Heart left ventricle (tissue), 16 donors: Measurements from ENCODE around the gene KCNJ9. TPM values are rescaled to one million over a fixed set of nuclear protein-coding genes. Genes with fewer than 3 reads are reported as not detected.
"Not testable (repeated sequence)": the region's sequence is repeated elsewhere in the genome, so short reads cannot be mapped to it uniquely, and the experiment has no call there.

Experiments
- ATAC-seq, 4 donors: fragments of 200-7000 bp; cut with Tn5 transposase; one replicate each; pipeline ENCODE4 v1.9.1; 2020 to 2022; ENCODE audit warnings: moderate library complexity in 4 of 4, mild to moderate bottlenecking in 3 of 4, moderate number of reproducible peaks in 1 of 4
- DNase-seq, 5 donors: peaks; one replicate each; pipeline ENCODE4 v3.0.0-alpha.2; 2020
- H3K27ac ChIP-seq, 12 donors: fragments of 200-600 bp; sonication (generic) in 4 of 12; one replicate each; pipeline versions ENCODE4 v1.5.0 to v1.8.0; 2016 to 2022; ENCODE audit warnings: mild to moderate bottlenecking in 2 of 12
- H3K27me3 ChIP-seq, 9 donors: fragments of 200-600 bp; sonication (generic) in 2 of 9; one replicate each; pipeline versions ENCODE4 v1.5.1 to v1.8.0; 2016 to 2022; ENCODE audit warnings: mild to moderate bottlenecking in 3 of 9
- H3K36me3 ChIP-seq, 9 donors: fragments of 200-600 bp; sonication (generic) in 2 of 9; one replicate each; pipeline versions ENCODE4 v1.5.0 to v1.8.0; 2018 to 2022; ENCODE audit warnings: mild to moderate bottlenecking in 2 of 9
- H3K4me1 ChIP-seq, 12 donors: fragments of 200-600 bp; sonication (generic) in 4 of 12; one replicate each; pipeline versions ENCODE4 v1.5.0 to v1.8.0; 2016 to 2022; ENCODE audit warnings: mild to moderate bottlenecking in 3 of 12
- H3K4me3 ChIP-seq, 12 donors: fragments of 200-600 bp; sonication (generic) in 4 of 12; one replicate each; pipeline versions ENCODE4 v1.5.0 to v1.8.0; 2017 to 2022; ENCODE audit warnings: mild to moderate bottlenecking in 9 of 12, moderate library complexity in 4 of 12
- H3K9me3 ChIP-seq, 12 donors: fragments of 200-600 bp; sonication (generic) in 4 of 12; one replicate each; pipeline versions ENCODE4 v1.5.0 to v1.8.0; 2016 to 2022; ENCODE audit warnings: mild to moderate bottlenecking in 1 of 12
- CTCF ChIP-seq, 12 donors: fragments of 200-600 bp; sonication (generic) in 4 of 12; IDR thresholded peaks; one replicate each; pipeline versions ENCODE4 v1.5.0 to v1.8.0; 2018 to 2022; ENCODE audit warnings: antibody characterized with exemption in 12 of 12, mild to moderate bottlenecking in 5 of 12
- POLR2A ChIP-seq, 2 donors: fragments of 450-650 bp; IDR thresholded peaks; one replicate each; pipeline ENCODE4 v1.6.1; 2017; ENCODE audit warnings: antibody characterized with exemption in 2 of 2, mild to moderate bottlenecking in 2 of 2, moderate library complexity in 2 of 2
- WGBS, 4 donors: extraction: QIAGEN DNeasy Blood & Tissue Kit in 2 of 4; methylation state at CpG; one replicate each; pipeline versions ENCODE4 v1.1.5 to v1.1.7; 2013 to 2018; 5-methylcytosine and 5-hydroxymethylcytosine counted together
- intact Hi-C, 10 donors: fragments of 100-400 bp; cut with DNase I; formaldehyde crosslinking; loops; one replicate each; pipeline versions ENCODE4 v1.11.1 to v1.14.2; 2022
- polyA plus RNA-seq, 2 donors: library from polyadenylated mRNA; stranded (reverse); fragments of 200-250 nt; gene quantifications; one replicate each; pipeline ENCODE4 v1.2.3, GENCODE V29; 2013
- total RNA-seq, 9 donors: library from RNA; depleted of rRNA in 2 of 9; stranded (reverse); fragments of >200 nt in 2 of 9; fragmentation: NEBNext Ultra II Directional in 3 of 9; extraction: Animal tissue kit (Norgen Biotek cat#: 25700) in 3 of 9; gene quantifications; one replicate each; pipeline versions ENCODE4 v1.1.0 to v1.2.4, GENCODE V29; 2016 to 2023
- donor health status: ischemic (EF 13 %, LVEDD 7.1; RV severe dilation, severe dysfunction).
- donor health status: healthy with polysubstance abuse.
- donor health status: DM: no; HTN: yes; CAD: no.
- donor health status: DM: no; HTN: no; CAD: no.
- donor health status: ischemic (EF 25% LVEDD 6.9; RV normal size, moderate dysfunction).
- donor health status: ischemic (EF 25% LVEDD 5.7; RV mildly dilated, moderate dysfunction).
- donor health status: healthy.
- donor health status: DM: yes; HTN: yes; CAD: no.
- donor health status: ischemic (EF 35%, LVEDD 5.7; RV mildly dilated, moderate dysfunction).
- donor health status: nonischemic (EF 11% LVEDD 7.7; RV severe dilation, severe dysfunction).
- donor health status: DM: yes; HTN: yes; CAD: no.
- donor health status: PGD.
- donor health status: ischemic (EF 29% LVEDD 5.4; RV normal size, mild dysfunction).
- donor health status: nonischemic (EF 23%, LVEDD 6.1; RV moderate dilation, normal function).

The KCNJ9 gene
- total and polyA plus RNA-seq, 11 donors: 0.06 to 0.29 (median 0.08) TPM; not detected in 8

GRCh38 chr1:160107512-160107911 lies 26.2 kb downstream of the KCNJ9 start:
- peaks cover 0 to 27% (median 8%) of the 10 kb centered on the region in 12 donors for H3K4me1 ChIP-seq
- DNase-seq (no peak), ATAC-seq (no peak)
- H3K27me3 ChIP-seq: no peaks in the 10 kb centered on the region
- H3K9me3 ChIP-seq: no peaks in the 10 kb centered on the region
- TF ChIP-seq CTCF (IDR thresholded peaks at IDR 0.05) (no peak), POLR2A (IDR thresholded peaks at IDR 0.05) (no peak)
- H3K4me3 ChIP-seq: no peak overlapping the region
- intact Hi-C loops: loop anchor here in 3 of 10 donors (5.0 to 10.0 kb wide), 6 partner anchors 80 to 267 kb away; partner anchors contain the start of genes CASQ1 (in 1 of the 3) and PEX19 (in 1 of the 3)
- 87 to 96% (median 93%) methylated on average over 1 of the region's 1 CpG for WGBS, 4 donors
- no peak overlapping the region for H3K27ac ChIP-seq
- no peaks in the 10 kb centered on the region for H3K36me3 ChIP-seq

GRCh38 chr1:160108888-160109662 lies 27.7 kb downstream of the KCNJ9 start:
- WGBS, 4 donors: 30 to 35% (median 32%) methylated on average over 5 to 6 of the region's 6 CpGs
- intact Hi-C loops: loop anchor here in 3 of 10 donors (5.0 to 10.0 kb wide), 6 partner anchors 78 to 266 kb away; partner anchors contain the start of genes CASQ1 (in 1 of the 3) and PEX19 (in 1 of the 3)
- no peaks in the 10 kb centered on the region for H3K27me3 ChIP-seq
- no peaks in the 10 kb centered on the region for H3K36me3 ChIP-seq
- H3K4me1 ChIP-seq: peaks cover 0 to 31% (median 15%) of the 10 kb centered on the region in 12 donors
- TF ChIP-seq POLR2A (IDR thresholded peaks at IDR 0.05) (no peak), CTCF (IDR thresholded peaks at IDR 0.05) (peak; percentile 24 to 60 (median 42))
- H3K27ac ChIP-seq: no peak overlapping the region
- DNase-seq: no peak
- ATAC-seq: peak in 1 of 4 donors; percentile 19
- no peak overlapping the region for H3K4me3 ChIP-seq
- no peaks in the 10 kb centered on the region for H3K9me3 ChIP-seq

GRCh38 chr1:160109686-160110085 lies 28.3 kb downstream of the KCNJ9 start:
- intact Hi-C loops: loop anchor here in 4 of 10 donors (5.0 to 10.0 kb wide), 7 partner anchors 65 to 265 kb away; partner anchors contain the start of genes CASQ1 (in 2 of the 4) and PEX19 (in 1 of the 4)
- TF ChIP-seq POLR2A (IDR thresholded peaks at IDR 0.05) (no peak), CTCF (IDR thresholded peaks at IDR 0.05) (no peak)
- no peaks in the 10 kb centered on the region for H3K9me3 ChIP-seq
- ATAC-seq (no peak), DNase-seq (no peak)
- peaks cover 0 to 32% (median 18%) of the 10 kb centered on the region in 12 donors for H3K4me1 ChIP-seq
- no peaks in the 10 kb centered on the region for H3K36me3 ChIP-seq
- no peaks in the 10 kb centered on the region for H3K27me3 ChIP-seq
- 56 to 70% (median 60%) methylated on average over 4 of the region's 4 CpGs for WGBS, 4 donors
- no peak overlapping the region for H3K4me3 ChIP-seq
- H3K27ac ChIP-seq: no peak overlapping the region

- intact Hi-C loops: loop anchor here in 2 of 10 donors (10.0 kb wide), 2 partner anchors 63 to 83 kb away; partner anchors contain the start of gene CASQ1 (in 1 of the 2)
- H3K27ac ChIP-seq: peak overlapping the region in 4 of 12 donors; percentile 8 to 91 (median 54)
These were observed 30.1 kb downstream of the KCNJ9 start for GRCh38 chr1:160111462-160111861.

More at GRCh38 chr1:160111462-160111861, 30.1 kb downstream of the KCNJ9 start:
- not testable (repeated sequence) for ATAC-seq, DNase-seq, H3K36me3 ChIP-seq, H3K9me3 ChIP-seq, H3K27me3 ChIP-seq, H3K4me3 ChIP-seq
- WGBS, 4 donors: 85 to 92% (median 89%) methylated on average over 10 of the region's 10 CpGs
- H3K4me1 ChIP-seq: peaks cover 0 to 39% (median 23%) of the 10 kb centered on the region in 12 donors
